ENCODE measurements around the gene KCNA10.

- TF ChIP-seq CTCF (IDR thresholded peaks at IDR 0.05) (no peak), EP300 (IDR thresholded peaks at IDR 0.05) (no peak)
Observed at GRCh38 chr1:110549831-110550230, 30.9 kb upstream of the KCNA10 start.

Measured in ovary (tissue), 3 donors.